SH-SY5Y (cell line): ENCODE data around the gene DYRK1A.

Experiments used
- GATA2 ChIP-seq: IDR thresholded peaks from 2 replicates; pipeline ENCODE4 v1.6.1; 2011; ENCODE audit warnings: mild to moderate bottlenecking, low read depth, low read length
- GATA3 ChIP-seq: IDR thresholded peaks from 2 replicates; pipeline ENCODE4 v1.6.1; 2011; ENCODE audit warnings: low read depth, mild to moderate bottlenecking, low read length, moderate library complexity

- TF ChIP-seq GATA2 (no peak), GATA3 (no peak)
These were observed 166.6 kb downstream of the DYRK1A start for GRCh38 chr21:37532868-37533780.
